ENCODE results near the gene CPNE1. TPM values are rescaled to one million over a fixed set of nuclear protein-coding genes. Genes with fewer than 3 reads are reported as not detected.

The CPNE1 gene
- total RNA-seq, 1 donor from 2014 or later, result 164 TPM

GRCh38 chr20:35598476-35598875 lies 66.2 kb downstream of the CPNE1 start:
- Mint-ChIP-seq H3K27ac (ENCODE audit: unreplicated experiment) (no peak overlapping the region), H3K4me3 (ENCODE audit: unreplicated experiment) (no peak overlapping the region), H3K9me3 (ENCODE audit: unreplicated experiment) (no peaks in the 10 kb centered on the region), H3K36me3 (ENCODE audit: unreplicated experiment) (no peaks in the 10 kb centered on the region), H3K4me1 (ENCODE audit: unreplicated experiment) (peaks cover 10% of the 10 kb centered on the region), H3K27me3 (ENCODE audit: unreplicated experiment) (peaks cover 22% of the 10 kb centered on the region)
- no peak for DNase-seq (ENCODE audit: extremely low spot score, unreplicated experiment)
- TF ChIP-seq CTCF (IDR thresholded peaks at IDR 0.05), result no peak

GRCh38 chr20:35597186-35597585 lies 67.5 kb downstream of the CPNE1 start:
- no peak for DNase-seq (ENCODE audit: extremely low spot score, unreplicated experiment)
- Mint-ChIP-seq H3K9me3 (ENCODE audit: unreplicated experiment) (no peaks in the 10 kb centered on the region), H3K4me1 (ENCODE audit: unreplicated experiment) (peaks cover 10% of the 10 kb centered on the region), H3K4me3 (ENCODE audit: unreplicated experiment) (no peak overlapping the region), H3K27ac (ENCODE audit: unreplicated experiment) (no peak overlapping the region), H3K27me3 (ENCODE audit: unreplicated experiment) (peaks cover 22% of the 10 kb centered on the region), H3K36me3 (ENCODE audit: unreplicated experiment) (no peaks in the 10 kb centered on the region)
- TF ChIP-seq CTCF (IDR thresholded peaks at IDR 0.05), result no peak

- Mint-ChIP-seq H3K4me3 (ENCODE audit: unreplicated experiment) (no peak overlapping the region), H3K4me1 (ENCODE audit: unreplicated experiment) (peaks cover 4% of the 10 kb centered on the region), H3K36me3 (ENCODE audit: unreplicated experiment) (no peaks in the 10 kb centered on the region), H3K9me3 (ENCODE audit: unreplicated experiment) (no peaks in the 10 kb centered on the region), H3K27ac (ENCODE audit: unreplicated experiment) (no peak overlapping the region), H3K27me3 (ENCODE audit: unreplicated experiment) (peaks cover 22% of the 10 kb centered on the region)
- DNase-seq (ENCODE audit: extremely low spot score, unreplicated experiment), result no peak
- TF ChIP-seq CTCF (IDR thresholded peaks at IDR 0.05), result no peak
Measured at GRCh38 chr20:35595901-35596300, 68.8 kb downstream of the CPNE1 start.

GRCh38 chr20:35595456-35595855 lies 69.2 kb downstream of the CPNE1 start:
- Mint-ChIP-seq H3K9me3 (ENCODE audit: unreplicated experiment) (no peaks in the 10 kb centered on the region), H3K36me3 (ENCODE audit: unreplicated experiment) (no peaks in the 10 kb centered on the region), H3K4me3 (ENCODE audit: unreplicated experiment) (no peak overlapping the region), H3K27me3 (ENCODE audit: unreplicated experiment) (peaks cover 20% of the 10 kb centered on the region), H3K27ac (ENCODE audit: unreplicated experiment) (no peak overlapping the region), H3K4me1 (ENCODE audit: unreplicated experiment) (no peaks in the 10 kb centered on the region)
- DNase-seq (ENCODE audit: extremely low spot score, unreplicated experiment), result no peak
- no peak for TF ChIP-seq CTCF (IDR thresholded peaks at IDR 0.05)

- no peak for TF ChIP-seq CTCF (IDR thresholded peaks at IDR 0.05)
- DNase-seq (ENCODE audit: extremely low spot score, unreplicated experiment), result no peak
Measured at GRCh38 chr20:35592339-35592974, 72.2 kb downstream of the CPNE1 start.

More at GRCh38 chr20:35592339-35592974, 72.2 kb downstream of the CPNE1 start:
- H3K27ac Mint-ChIP-seq (ENCODE audit: unreplicated experiment), result no peak overlapping the region
- H3K4me3 Mint-ChIP-seq (ENCODE audit: unreplicated experiment), result no peak overlapping the region
- no peaks in the 10 kb centered on the region for H3K9me3 Mint-ChIP-seq (ENCODE audit: unreplicated experiment)
- H3K4me1 Mint-ChIP-seq (ENCODE audit: unreplicated experiment), result no peaks in the 10 kb centered on the region
- H3K36me3 Mint-ChIP-seq (ENCODE audit: unreplicated experiment), result no peaks in the 10 kb centered on the region
- H3K27me3 Mint-ChIP-seq (ENCODE audit: unreplicated experiment), result peaks cover 11% of the 10 kb centered on the region
